GM12801 (cell line): ENCODE measurements around the gene JAG2.

ENCODE experiments used
- CTCF ChIP-seq: IDR thresholded peaks from one replicate; pipeline ENCODE4 v1.5.1; 2011; ENCODE audit warnings: control low read depth; ENCODE audit not compliant: insufficient read length; ENCODE audit errors: extremely low read depth

The JAG2 gene

GRCh38 chr14:105168496-105168978, at the start of gene JAG2:
Gene JAG2 (minus strand): TSS chr14:105168776. CDS start chr14:105168420, 356 bp downstream.
- no peak for TF ChIP-seq CTCF

DNA sequence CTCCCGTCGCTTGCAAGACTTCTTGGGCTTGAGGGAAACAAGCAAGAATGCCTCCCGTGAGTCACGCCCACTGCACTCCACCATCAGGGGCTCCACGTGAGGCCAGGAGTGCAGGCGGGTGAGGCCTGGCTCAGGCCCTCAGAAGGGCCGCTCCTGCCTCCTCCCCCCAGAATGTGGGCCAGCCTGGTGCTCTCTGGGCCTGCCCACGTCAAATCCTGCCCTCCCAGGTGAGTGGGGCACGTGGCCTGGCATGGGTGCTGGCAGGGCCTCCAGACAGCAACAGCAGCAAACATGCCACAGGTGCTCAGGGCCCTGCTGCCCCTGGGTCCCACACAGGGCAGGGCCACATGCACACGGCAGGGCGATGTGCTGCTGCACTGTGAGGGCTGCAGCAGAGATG, 49.2 kb upstream of the JAG2 start:
- no peak for TF ChIP-seq CTCF

DNA sequence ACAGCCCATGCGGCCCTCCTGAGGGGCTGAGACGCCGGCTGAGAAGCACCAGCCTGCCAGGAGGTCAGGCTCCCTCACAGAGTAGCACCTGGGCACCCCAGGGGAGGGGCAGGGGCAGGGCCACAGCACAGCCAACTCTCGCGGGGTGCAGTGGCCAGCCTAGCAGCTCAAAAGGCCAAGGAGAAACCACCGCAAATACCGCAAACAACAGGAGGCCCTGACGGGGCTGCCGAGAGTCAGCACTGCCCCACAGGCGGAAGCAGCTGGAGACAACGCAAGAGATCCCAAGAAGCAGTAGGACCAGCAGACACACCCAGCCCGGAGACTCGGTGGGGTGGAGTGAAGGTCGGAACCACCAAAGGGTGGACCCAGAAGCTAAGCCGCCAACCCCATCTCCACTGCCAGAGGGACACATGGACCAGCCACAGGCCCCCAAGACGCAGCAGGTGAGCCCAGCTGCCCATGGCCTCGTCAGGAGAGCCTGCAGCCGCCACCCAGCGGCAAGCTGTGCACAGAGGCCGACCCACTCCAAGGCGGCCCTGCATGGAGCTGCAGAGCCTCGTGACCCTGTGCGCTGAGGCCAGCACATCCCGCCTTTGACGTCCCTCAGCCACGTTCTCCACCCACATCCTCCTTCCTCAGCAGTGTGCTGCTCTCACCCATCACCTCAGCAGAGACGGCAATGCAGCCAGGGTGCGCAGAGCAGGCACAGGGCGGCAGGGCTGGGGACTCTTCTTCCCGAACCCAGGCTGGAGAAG, 48.1 kb upstream of the JAG2 start:
- no peak for TF ChIP-seq CTCF

DNA sequence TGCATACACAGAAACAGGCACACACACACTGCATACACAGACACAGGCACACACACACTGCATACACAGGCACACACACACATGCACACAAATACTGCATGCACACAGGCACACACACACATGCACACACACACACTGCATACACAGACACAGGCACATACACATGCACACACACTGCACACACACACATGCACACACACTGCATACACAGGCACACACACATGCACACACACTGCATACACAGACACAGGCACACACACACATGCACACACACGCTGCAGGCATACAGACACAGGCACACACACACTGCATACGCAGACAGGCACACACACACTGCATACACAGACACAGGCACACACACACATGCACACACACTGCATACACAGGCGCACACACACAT, 47.0 kb upstream of the JAG2 start:
- no peak for TF ChIP-seq CTCF

DNA sequence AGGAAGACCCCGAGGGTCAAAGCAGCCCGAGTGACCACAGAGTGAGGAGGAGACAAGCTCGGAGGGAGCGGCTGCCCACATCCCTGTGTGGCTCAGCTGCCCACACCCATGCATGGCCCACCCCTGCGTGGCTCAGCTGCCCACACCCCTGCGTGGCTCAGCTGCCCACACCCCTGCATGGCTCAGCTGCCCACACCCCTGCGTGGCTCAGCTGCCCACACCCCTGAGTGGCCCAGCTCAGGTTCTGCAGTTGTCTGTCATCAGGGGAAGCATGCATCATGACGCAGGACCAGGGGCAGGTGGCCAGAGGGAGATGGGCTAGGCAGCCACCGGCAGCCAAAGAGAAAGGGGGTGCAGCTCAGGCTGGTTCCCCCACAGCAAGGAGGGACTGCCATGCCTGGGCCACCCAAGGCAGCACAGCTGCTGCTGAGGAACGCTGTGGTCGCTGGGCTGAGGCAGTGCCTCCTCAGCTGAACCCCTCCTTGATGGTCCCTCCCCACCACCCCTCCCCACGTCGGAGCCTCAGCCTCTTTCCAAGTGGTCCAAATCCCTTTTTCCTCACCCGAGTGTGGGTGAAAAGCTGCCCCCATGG, 45.8 kb upstream of the JAG2 start:
- TF ChIP-seq CTCF, result no peak

DNA sequence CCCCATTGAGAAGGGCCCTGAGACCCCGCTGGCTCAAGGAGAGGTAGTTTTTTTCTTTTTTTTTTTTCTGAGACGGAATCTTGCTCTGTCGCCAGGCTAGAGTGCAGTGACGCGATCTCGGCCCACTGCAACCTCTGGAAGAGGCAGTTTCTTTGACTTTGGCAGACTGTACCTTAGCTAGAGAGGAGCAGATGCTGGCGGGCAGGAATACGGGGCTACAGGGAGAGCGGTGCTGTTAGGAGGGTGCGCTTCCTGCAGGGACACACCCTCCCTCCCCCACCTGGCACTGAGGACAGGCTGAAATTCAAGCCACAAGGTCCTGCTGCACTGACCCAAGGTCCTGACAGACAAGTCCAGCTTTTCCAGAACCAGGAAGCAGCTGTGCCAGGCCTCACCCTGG, 44.8 kb upstream of the JAG2 start:
- TF ChIP-seq CTCF, result no peak

- no peak for TF ChIP-seq CTCF
These were observed 44.1 kb upstream of the JAG2 start for GRCh38 chr14:105212541-105213300.
